Activated T-helper 2 cell treated with anti-CD3 and anti-CD28 coated beads, Interferon-gamma antibody, Interleukin-2, Interleukin-4, amounts not matched to agents 10 μg/mL and 5 μg/mL and 100 μg/mL, durations not matched to agents 14 hours and 24 hours and 36 hours (primary cell): ENCODE data around the gene ARL5A. TPM values are rescaled to one million over a fixed set of nuclear protein-coding genes. Genes with fewer than 3 reads are reported as not detected.

ENCODE experiments used
- DNase-seq: peaks from one replicate; pipeline ENCODE4 v3.0.0; 2021; ENCODE audit warnings: low spot score
- H3K27ac Mint-ChIP-seq: one replicate; pipeline ENCODE4 v1.8.0; 2021; ENCODE audit warnings: mixed read lengths
- H3K27me3 Mint-ChIP-seq: one replicate; pipeline ENCODE4 v1.8.0; 2021; ENCODE audit warnings: low read depth, mixed read lengths
- H3K36me3 Mint-ChIP-seq: one replicate; pipeline ENCODE4 v1.8.0; 2021; ENCODE audit warnings: low read depth, mixed read lengths
- H3K4me1 Mint-ChIP-seq: one replicate; pipeline ENCODE4 v1.8.0; 2021; ENCODE audit warnings: low read depth, mixed read lengths
- H3K4me3 Mint-ChIP-seq: one replicate; pipeline ENCODE4 v1.8.0; 2021; ENCODE audit warnings: low read depth, mild to moderate bottlenecking, moderate library complexity, mixed read lengths
- H3K9me3 Mint-ChIP-seq: one replicate; pipeline ENCODE4 v1.8.0; 2021; ENCODE audit warnings: mixed read lengths
- intact Hi-C: fragments of 100-400 bp; cut with micrococcal nuclease; formaldehyde crosslinking; loops from one replicate; pipeline ENCODE4 v1.15.1; 2023
- total RNA-seq: library from RNA; stranded (reverse); gene quantifications from 2 replicates; pipeline ENCODE4 v1.2.3, GENCODE V29; 2022

ARL5A gene
- total RNA-seq, 1 donor from 2014 or later: 71.7 TPM

- no peak for DNase-seq
- Mint-ChIP-seq H3K9me3 (no peaks in the 10 kb centered on the region), H3K4me1 (peaks cover 3% of the 10 kb centered on the region), H3K27ac (no peak overlapping the region), H3K27me3 (peaks cover 14% of the 10 kb centered on the region), H3K4me3 (no peak overlapping the region), H3K36me3 (no peaks in the 10 kb centered on the region)
- intact Hi-C loops: no loop called here
Measured at GRCh38 chr2:151851761-151852160, 23.5 kb upstream of the ARL5A start.

GRCh38 chr2:151849413-151850010 lies 21.3 kb upstream of the ARL5A start:
- intact Hi-C loops: no loop called here
- Mint-ChIP-seq H3K27me3 (peaks cover 17% of the 10 kb centered on the region), H3K4me3 (no peak overlapping the region), H3K9me3 (no peaks in the 10 kb centered on the region), H3K36me3 (no peaks in the 10 kb centered on the region), H3K27ac (no peak overlapping the region), H3K4me1 (peaks cover 3% of the 10 kb centered on the region)
- DNase-seq: no peak

- no peaks in the 10 kb centered on the region for H3K9me3 Mint-ChIP-seq
- no peaks in the 10 kb centered on the region for H3K36me3 Mint-ChIP-seq
- no peak overlapping the region for H3K27ac Mint-ChIP-seq
- H3K4me1 Mint-ChIP-seq: no peaks in the 10 kb centered on the region
- peaks cover 22% of the 10 kb centered on the region for H3K27me3 Mint-ChIP-seq
- DNase-seq: no peak
- no peak overlapping the region for H3K4me3 Mint-ChIP-seq
- intact Hi-C loops: loop anchor here (2.0 kb wide), 1 partner anchor 25 kb away; no protein-coding TSS in a partner anchor
Measured at GRCh38 chr2:151845884-151846283, 17.7 kb upstream of the ARL5A start.

GRCh38 chr2:151845481-151845880 lies 17.3 kb upstream of the ARL5A start:
- Mint-ChIP-seq H3K4me3 (no peak overlapping the region), H3K4me1 (no peaks in the 10 kb centered on the region), H3K9me3 (no peaks in the 10 kb centered on the region), H3K36me3 (no peaks in the 10 kb centered on the region), H3K27ac (no peak overlapping the region), H3K27me3 (peaks cover 22% of the 10 kb centered on the region)
- intact Hi-C loops: no loop called here
- DNase-seq: no peak

GRCh38 chr2:151844211-151844896 lies 16.1 kb upstream of the ARL5A start:
- no peak for DNase-seq
- H3K27me3 Mint-ChIP-seq: peaks cover 22% of the 10 kb centered on the region
- no peak overlapping the region for H3K27ac Mint-ChIP-seq
- no peaks in the 10 kb centered on the region for H3K36me3 Mint-ChIP-seq
- no peaks in the 10 kb centered on the region for H3K4me1 Mint-ChIP-seq
- intact Hi-C loops: no loop called here
- no peaks in the 10 kb centered on the region for H3K9me3 Mint-ChIP-seq
- no peak overlapping the region for H3K4me3 Mint-ChIP-seq

GRCh38 chr2:151843691-151844061 lies 15.5 kb upstream of the ARL5A start:
- intact Hi-C loops: no loop called here
- Mint-ChIP-seq H3K36me3 (no peaks in the 10 kb centered on the region), H3K9me3 (no peaks in the 10 kb centered on the region), H3K27me3 (peaks cover 18% of the 10 kb centered on the region), H3K4me3 (no peak overlapping the region), H3K4me1 (no peaks in the 10 kb centered on the region), H3K27ac (no peak overlapping the region)
- DNase-seq: no peak

GRCh38 chr2:151842830-151843690 lies 14.8 kb upstream of the ARL5A start:
- H3K4me3 Mint-ChIP-seq: no peak overlapping the region
- H3K27me3 Mint-ChIP-seq: peaks cover 14% of the 10 kb centered on the region
- H3K36me3 Mint-ChIP-seq: no peaks in the 10 kb centered on the region
- no peaks in the 10 kb centered on the region for H3K9me3 Mint-ChIP-seq
- intact Hi-C loops: no loop called here
- DNase-seq: no peak
- no peak overlapping the region for H3K27ac Mint-ChIP-seq
- H3K4me1 Mint-ChIP-seq: no peaks in the 10 kb centered on the region

- intact Hi-C loops: no loop called here
- DNase-seq: no peak
- no peaks in the 10 kb centered on the region for H3K9me3 Mint-ChIP-seq
- H3K4me3 Mint-ChIP-seq: no peak overlapping the region
- H3K27me3 Mint-ChIP-seq: peaks cover 11% of the 10 kb centered on the region
- H3K4me1 Mint-ChIP-seq: no peaks in the 10 kb centered on the region
- no peak overlapping the region for H3K27ac Mint-ChIP-seq
- H3K36me3 Mint-ChIP-seq: no peaks in the 10 kb centered on the region
Measured at GRCh38 chr2:151841047-151841424, 12.8 kb upstream of the ARL5A start.

- no peak overlapping the region for H3K27ac Mint-ChIP-seq
- intact Hi-C loops: no loop called here
Measured at GRCh38 chr2:151840216-151841046, 12.2 kb upstream of the ARL5A start.

GRCh38 chr2:151837926-151838325 lies 9.7 kb upstream of the ARL5A start:
- Mint-ChIP-seq H3K27ac (no peak overlapping the region), H3K4me1 (no peaks in the 10 kb centered on the region), H3K27me3 (peaks cover 22% of the 10 kb centered on the region), H3K4me3 (no peak overlapping the region), H3K36me3 (no peaks in the 10 kb centered on the region), H3K9me3 (no peaks in the 10 kb centered on the region)
- intact Hi-C loops: no loop called here
- DNase-seq: no peak

More at GRCh38 chr2:151840216-151841046, 12.2 kb upstream of the ARL5A start:
- peaks cover 13% of the 10 kb centered on the region for H3K27me3 Mint-ChIP-seq
- no peaks in the 10 kb centered on the region for H3K4me1 Mint-ChIP-seq
- H3K36me3 Mint-ChIP-seq: no peaks in the 10 kb centered on the region
- no peak overlapping the region for H3K4me3 Mint-ChIP-seq
- DNase-seq: no peak
- H3K9me3 Mint-ChIP-seq: no peaks in the 10 kb centered on the region

- Mint-ChIP-seq H3K4me3 (no peak overlapping the region), H3K27ac (no peak overlapping the region), H3K4me1 (peaks cover under 1% of the 10 kb centered on the region), H3K36me3 (no peaks in the 10 kb centered on the region), H3K9me3 (no peaks in the 10 kb centered on the region), H3K27me3 (peaks cover 22% of the 10 kb centered on the region)
- no peak for DNase-seq
- intact Hi-C loops: no loop called here
Measured at GRCh38 chr2:151833984-151834383, 5.8 kb upstream of the ARL5A start.

GRCh38 chr2:151830961-151831360 lies 2.7 kb upstream of the ARL5A start:
- Mint-ChIP-seq H3K4me3 (no peak overlapping the region), H3K27ac (no peak overlapping the region), H3K4me1 (peaks cover 18% of the 10 kb centered on the region), H3K36me3 (peaks cover 9% of the 10 kb centered on the region), H3K27me3 (peaks cover 18% of the 10 kb centered on the region), H3K9me3 (no peaks in the 10 kb centered on the region)
- DNase-seq: no peak
- intact Hi-C loops: no loop called here
